Activated naive CD4-positive, alpha-beta T cell (primary cell): ENCODE measurements around the gene BUB3.

ENCODE experiments used
- DNase-seq, 4 experiments: peaks; one replicate each; lab custom pipeline; 2025; lab: John Stamatoyannopoulos, UW

Gene BUB3

DNA sequence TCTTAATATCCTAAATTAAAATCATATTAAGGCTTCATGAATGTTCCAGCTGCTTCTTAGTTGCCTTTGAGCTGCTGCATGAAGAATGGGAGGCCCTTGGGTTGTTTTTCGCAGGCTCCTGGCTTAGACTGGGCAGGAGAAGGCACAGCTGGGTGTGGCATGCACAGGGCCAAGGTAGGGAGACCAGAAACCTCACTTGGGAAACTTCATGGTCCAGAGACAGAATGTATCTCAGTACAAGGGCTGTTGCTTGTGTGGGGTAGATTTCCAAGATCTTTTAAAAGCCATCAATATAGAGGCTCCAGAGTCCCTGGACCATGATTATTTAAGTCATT, 49.9 kb downstream of the BUB3 start:
- no peak for DNase-seq

- DNase-seq = no peak
Observed at GRCh38 chr10:123205041-123205440, 50.8 kb downstream of the BUB3 start.

DNA sequence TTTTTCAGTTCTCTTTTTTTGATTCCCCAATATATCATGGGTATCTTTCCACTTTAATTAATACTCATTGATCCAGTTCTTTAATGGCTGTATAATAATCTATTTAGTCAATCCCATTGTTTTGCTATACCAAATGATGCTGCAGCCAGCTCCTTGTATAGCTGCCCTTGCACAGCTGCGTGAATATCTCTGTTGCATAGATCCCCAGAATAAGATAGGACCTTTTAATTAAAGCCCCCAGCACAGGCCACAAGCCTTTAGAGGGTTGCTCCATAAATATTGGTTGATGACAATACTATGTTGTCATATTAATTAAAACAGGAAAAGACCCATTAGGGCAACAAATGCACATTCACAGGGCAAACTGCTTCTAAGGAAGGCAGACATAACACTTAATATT, 57.9 kb downstream of the BUB3 start:
- no peak for DNase-seq

- no peak for DNase-seq
Observed at GRCh38 chr10:123212640-123213039, 58.4 kb downstream of the BUB3 start.

DNA sequence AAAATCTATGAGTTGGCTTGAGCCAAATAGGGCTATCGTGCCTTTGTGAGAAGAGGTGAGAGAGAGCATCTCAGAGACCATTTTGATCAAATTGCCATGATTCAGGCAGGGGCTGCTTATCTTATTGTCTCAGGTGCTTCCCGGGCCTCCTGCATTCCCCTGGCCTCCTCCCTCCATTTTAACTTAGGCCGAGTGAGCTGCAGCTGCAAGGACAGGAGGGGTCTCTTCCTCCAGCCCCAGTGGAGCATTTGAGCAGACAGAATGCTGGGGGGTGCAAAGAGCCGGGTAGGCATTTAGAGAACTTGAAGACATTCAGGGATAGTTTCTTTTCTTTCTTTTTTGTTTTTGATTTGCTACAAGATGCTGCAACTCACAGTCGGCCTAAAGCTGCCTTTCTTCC, 59.0 kb downstream of the BUB3 start:
- DNase-seq = no peak
